ENCODE data around the gene SERPINA4. TPM values are rescaled to one million over a fixed set of nuclear protein-coding genes. Genes with fewer than 3 reads are reported as not detected.

The SERPINA4 gene
- total and polyA plus RNA-seq, 2 of the 13 experiments (the other 11 are each of a cell fraction or from before 2014, with no cell fraction given), result 39.1 to 57.8 TPM

GRCh38 chr14:94593749-94594431, 32.6 kb downstream of the SERPINA4 start (continued):
- TF ChIP-seq, protein P1, sequence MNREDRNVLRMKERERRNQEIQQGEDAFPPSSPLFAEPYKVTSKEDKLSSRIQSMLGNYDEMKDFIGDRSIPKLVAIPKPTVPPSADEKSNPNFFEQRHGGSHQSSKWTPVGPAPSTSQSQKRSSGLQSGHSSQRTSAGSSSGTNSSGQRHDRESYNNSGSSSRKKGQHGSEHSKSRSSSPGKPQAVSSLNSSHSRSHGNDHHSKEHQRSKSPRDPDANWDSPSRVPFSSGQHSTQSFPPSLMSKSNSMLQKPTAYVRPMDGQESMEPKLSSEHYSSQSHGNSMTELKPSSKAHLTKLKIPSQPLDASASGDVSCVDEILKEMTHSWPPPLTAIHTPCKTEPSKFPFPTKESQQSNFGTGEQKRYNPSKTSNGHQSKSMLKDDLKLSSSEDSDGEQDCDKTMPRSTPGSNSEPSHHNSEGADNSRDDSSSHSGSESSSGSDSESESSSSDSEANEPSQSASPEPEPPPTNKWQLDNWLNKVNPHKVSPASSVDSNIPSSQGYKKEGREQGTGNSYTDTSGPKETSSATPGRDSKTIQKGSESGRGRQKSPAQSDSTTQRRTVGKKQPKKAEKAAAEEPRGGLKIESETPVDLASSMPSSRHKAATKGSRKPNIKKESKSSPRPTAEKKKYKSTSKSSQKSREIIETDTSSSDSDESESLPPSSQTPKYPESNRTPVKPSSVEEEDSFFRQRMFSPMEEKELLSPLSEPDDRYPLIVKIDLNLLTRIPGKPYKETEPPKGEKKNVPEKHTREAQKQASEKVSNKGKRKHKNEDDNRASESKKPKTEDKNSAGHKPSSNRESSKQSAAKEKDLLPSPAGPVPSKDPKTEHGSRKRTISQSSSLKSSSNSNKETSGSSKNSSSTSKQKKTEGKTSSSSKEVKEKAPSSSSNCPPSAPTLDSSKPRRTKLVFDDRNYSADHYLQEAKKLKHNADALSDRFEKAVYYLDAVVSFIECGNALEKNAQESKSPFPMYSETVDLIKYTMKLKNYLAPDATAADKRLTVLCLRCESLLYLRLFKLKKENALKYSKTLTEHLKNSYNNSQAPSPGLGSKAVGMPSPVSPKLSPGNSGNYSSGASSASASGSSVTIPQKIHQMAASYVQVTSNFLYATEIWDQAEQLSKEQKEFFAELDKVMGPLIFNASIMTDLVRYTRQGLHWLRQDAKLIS (CRISPR knock-in tag; IDR thresholded peaks at IDR 0.05), result no peak
- TF ChIP-seq ZFAT (CRISPR knock-in tag; conservative IDR thresholded peaks at IDR 0.05) (no peak), HMG20B (CRISPR knock-in tag; conservative IDR thresholded peaks at IDR 0.05) (peak; percentile 97), SYNCRIP (IDR thresholded peaks at IDR 0.05; ENCODE audit: insufficient read depth, low read depth, low read length) (no peak), ELF1 (CRISPR knock-in tag; IDR thresholded peaks at IDR 0.05) (peak; percentile 80), MIXL1 (CRISPR knock-in tag; IDR thresholded peaks at IDR 0.05) (peak; percentile 96), NAIF1 (CRISPR knock-in tag; IDR thresholded peaks at IDR 0.05; ENCODE audit: borderline replicate concordance) (peak; percentile 47; the same call in 1 of the 2 replicates), SNAPC2 (CRISPR knock-in tag; IDR thresholded peaks at IDR 0.05) (peak; percentile 93; the same call in 1 of the 2 replicates), SAFB2 (CRISPR knock-in tag; IDR thresholded peaks at IDR 0.05; ENCODE audit: borderline replicate concordance, low read depth) (no peak), ELF4 (CRISPR knock-in tag; IDR thresholded peaks at IDR 0.05; ENCODE audit: borderline replicate concordance) (0 out of 2 replicates have a peak, but pooled peaks have one; percentile 16), SAP130 (CRISPR knock-in tag; IDR thresholded peaks at IDR 0.05; ENCODE audit: low read depth) (peak; percentile 98), GLMP (CRISPR knock-in tag; IDR thresholded peaks at IDR 0.05; ENCODE audit: borderline replicate concordance) (0 out of 2 replicates have a peak, but pooled peaks have one; percentile 73), ZNF441 (CRISPR knock-in tag; IDR thresholded peaks at IDR 0.05; ENCODE audit: borderline replicate concordance) (peak; percentile 84), ADNP (CRISPR knock-in tag; IDR thresholded peaks at IDR 0.05) (no peak), ZNF550 (CRISPR knock-in tag; IDR thresholded peaks at IDR 0.05; ENCODE audit: borderline replicate concordance) (peak; percentile 62; the same call in 1 of the 2 replicates), ZFP90 (CRISPR knock-in tag; IDR thresholded peaks at IDR 0.05; ENCODE audit: borderline replicate concordance) (peak; percentile 74; the same call in 1 of the 2 replicates)
- TF ChIP-seq, protein P2, sequence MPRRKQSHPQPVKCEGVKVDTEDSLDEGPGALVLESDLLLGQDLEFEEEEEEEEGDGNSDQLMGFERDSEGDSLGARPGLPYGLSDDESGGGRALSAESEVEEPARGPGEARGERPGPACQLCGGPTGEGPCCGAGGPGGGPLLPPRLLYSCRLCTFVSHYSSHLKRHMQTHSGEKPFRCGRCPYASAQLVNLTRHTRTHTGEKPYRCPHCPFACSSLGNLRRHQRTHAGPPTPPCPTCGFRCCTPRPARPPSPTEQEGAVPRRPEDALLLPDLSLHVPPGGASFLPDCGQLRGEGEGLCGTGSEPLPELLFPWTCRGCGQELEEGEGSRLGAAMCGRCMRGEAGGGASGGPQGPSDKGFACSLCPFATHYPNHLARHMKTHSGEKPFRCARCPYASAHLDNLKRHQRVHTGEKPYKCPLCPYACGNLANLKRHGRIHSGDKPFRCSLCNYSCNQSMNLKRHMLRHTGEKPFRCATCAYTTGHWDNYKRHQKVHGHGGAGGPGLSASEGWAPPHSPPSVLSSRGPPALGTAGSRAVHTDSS (CRISPR knock-in tag; conservative IDR thresholded peaks at IDR 0.05), result no peak
- TF ChIP-seq, protein P3, sequence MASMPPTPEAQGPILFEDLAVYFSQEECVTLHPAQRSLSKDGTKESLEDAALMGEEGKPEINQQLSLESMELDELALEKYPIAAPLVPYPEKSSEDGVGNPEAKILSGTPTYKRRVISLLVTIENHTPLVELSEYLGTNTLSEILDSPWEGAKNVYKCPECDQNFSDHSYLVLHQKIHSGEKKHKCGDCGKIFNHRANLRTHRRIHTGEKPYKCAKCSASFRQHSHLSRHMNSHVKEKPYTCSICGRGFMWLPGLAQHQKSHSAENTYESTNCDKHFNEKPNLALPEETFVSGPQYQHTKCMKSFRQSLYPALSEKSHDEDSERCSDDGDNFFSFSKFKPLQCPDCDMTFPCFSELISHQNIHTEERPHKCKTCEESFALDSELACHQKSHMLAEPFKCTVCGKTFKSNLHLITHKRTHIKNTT (CRISPR knock-in tag; IDR thresholded peaks at IDR 0.05), result no peak
- TF ChIP-seq, protein P4, sequence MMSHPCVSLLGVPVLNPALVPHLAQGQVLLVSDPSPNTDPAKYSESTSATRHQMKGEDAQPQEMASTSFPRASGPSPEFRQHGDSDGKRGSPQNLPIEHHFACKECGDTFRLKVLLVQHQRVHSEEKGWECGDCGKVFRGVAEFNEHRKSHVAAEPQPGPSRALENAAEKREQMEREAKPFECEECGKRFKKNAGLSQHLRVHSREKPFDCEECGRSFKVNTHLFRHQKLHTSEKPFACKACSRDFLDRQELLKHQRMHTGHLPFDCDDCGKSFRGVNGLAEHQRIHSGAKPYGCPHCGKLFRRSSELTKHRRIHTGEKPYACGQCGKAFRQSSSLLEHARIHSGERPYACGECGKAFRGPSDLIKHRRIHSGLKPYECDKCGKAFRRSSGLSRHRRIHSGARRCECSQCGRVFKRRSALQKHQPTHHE (CRISPR knock-in tag; IDR thresholded peaks at IDR 0.05; ENCODE audit: borderline replicate concordance), result peak; percentile 95; the same call in 1 of the 2 replicates

All from HepG2 (cell line).